Esophagus squamous epithelium (tissue), 5 donors: Measurements from ENCODE around the gene TTLL3. TPM values are rescaled to one million over a fixed set of nuclear protein-coding genes. Genes with fewer than 3 reads are reported as not detected.
A peak's percentile ranks its signal among the peaks of the same experiment; 100 is the strongest.

Source experiments
- DNase-seq: peaks from one replicate; lab custom pipeline; 2025; lab: John Stamatoyannopoulos, UW
- H3K27ac ChIP-seq, 4 donors: fragments of 200-600 bp; sonication (generic); one replicate each; pipeline ENCODE4 v1.5.1; 2016 to 2019; ENCODE audit warnings: mild to moderate bottlenecking in 1 of 4
- H3K27me3 ChIP-seq, 4 donors: fragments of 200-600 bp; sonication (generic); 1 replicate in 3 of 4; 2 replicates in 1 of 4; pipeline versions ENCODE4 v1.5.1 to v1.6.0; 2017 to 2021; ENCODE audit warnings: antibody characterized with exemption in 1 of 4
- H3K36me3 ChIP-seq, 3 donors: fragments of 200-600 bp; sonication (generic); one replicate each; pipeline ENCODE4 v1.5.1; 2016 to 2019
- H3K4me1 ChIP-seq, 3 donors: fragments of 200-600 bp; sonication (generic); one replicate each; pipeline ENCODE4 v1.5.1; 2017 to 2019
- H3K4me3 ChIP-seq, 4 donors: fragments of 200-600 bp; sonication (generic); 1 replicate in 3 of 4; 2 replicates in 1 of 4; pipeline ENCODE4 v1.5.1; 2016 to 2019; ENCODE audit warnings: mild to moderate bottlenecking in 2 of 4, moderate library complexity in 1 of 4
- H3K9me3 ChIP-seq, 3 donors: fragments of 200-600 bp; sonication (generic); one replicate each; pipeline ENCODE4 v1.5.1; 2016 to 2019
- CTCF ChIP-seq, 6 experiments: fragments of 450-650 bp in 4 of 6; fragments of 200-600 bp in 2 of 6; sonication (generic) in 2 of 6; IDR thresholded peaks; one replicate each; pipeline ENCODE4 v1.5.1; 2016 to 2019; ENCODE audit warnings: antibody characterized with exemption in 6 of 6, mild to moderate bottlenecking in 4 of 6, moderate library complexity in 4 of 6
- POLR2A ChIP-seq, 4 donors: fragments of 450-650 bp; IDR thresholded peaks; one replicate each; pipeline ENCODE4 v1.6.1; 2017; ENCODE audit warnings: antibody characterized with exemption in 4 of 4, mild to moderate bottlenecking in 4 of 4, moderate library complexity in 3 of 4
- WGBS, 2 donors: methylation state at CpG; one replicate each; pipeline ENCODE4 v1.1.5; 2018; 5-methylcytosine and 5-hydroxymethylcytosine counted together
- intact Hi-C: fragments of 100-400 bp; cut with DNase I; formaldehyde crosslinking; loops from one replicate; pipeline ENCODE4 v1.15.0; 2022
- total RNA-seq, 4 donors: library from RNA; depleted of rRNA; stranded (reverse); fragments of >200 nt; gene quantifications; one replicate each; pipeline ENCODE4 v1.1.0, GENCODE V29; 2016
- donor health status: DM: yes; HTN: yes; CAD: no.

Gene TTLL3
- total RNA-seq, 4 donors from 2014 or later, result 7.6 to 29.2 (median 10.2) TPM

- no peak for TF ChIP-seq POLR2A (IDR thresholded peaks at IDR 0.05)
- TF ChIP-seq CTCF (IDR thresholded peaks at IDR 0.05), result no peak
- Histone ChIP-seq H3K4me1 (peaks cover 19 to 48% (median 30%) of the 10 kb centered on the region in 3 donors), H3K4me3 (no peak overlapping the region), H3K36me3 (peaks cover 0 to 34% (median 4%) of the 10 kb centered on the region in 3 donors), H3K27ac (no peak overlapping the region), H3K9me3 (no peaks in the 10 kb centered on the region), H3K27me3 (no peaks in the 10 kb centered on the region)
- no peak for DNase-seq
- intact Hi-C loops, result no loop called here
- WGBS, 2 donors, result 92 to 100% methylated on average over 2 to 3 of the region's 4 CpGs
These were observed 44.2 kb upstream of the TTLL3 start for GRCh38 chr3:9765865-9766264.

DNA sequence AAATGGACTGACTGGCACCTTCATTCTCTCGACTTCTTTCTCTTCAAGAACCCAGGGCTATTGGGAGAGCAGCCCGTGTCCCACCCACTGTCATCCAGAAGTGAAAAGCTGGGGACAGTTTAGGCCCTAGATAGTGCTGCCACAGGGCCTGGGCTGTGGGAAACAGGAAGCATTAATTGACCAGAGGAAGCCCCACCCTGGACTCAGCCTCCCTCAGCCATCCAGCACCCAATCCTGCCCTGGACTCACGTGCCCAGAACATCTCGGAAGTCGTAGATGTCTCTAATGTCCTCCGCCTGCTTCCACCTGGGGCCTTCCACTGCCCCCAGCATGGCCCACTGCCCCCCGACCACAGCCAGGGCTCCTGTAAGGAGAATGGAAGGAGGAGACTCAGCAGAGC lies 42.6 kb upstream of the TTLL3 start:
- H3K36me3 ChIP-seq, result peaks cover 0 to 20% (median 4%) of the 10 kb centered on the region in 3 donors
- no peak for DNase-seq
- 61 to 77% methylated on average over 4 of the region's 7 CpGs for WGBS, 2 donors
- peak overlapping the region in 3 of 4 donors; percentile 22 to 72 (median 39) for H3K27ac ChIP-seq
- H3K27me3 ChIP-seq, result no peaks in the 10 kb centered on the region
- TF ChIP-seq CTCF (IDR thresholded peaks at IDR 0.05), result no peak
- no peak for TF ChIP-seq POLR2A (IDR thresholded peaks at IDR 0.05)
- intact Hi-C loops, result no loop called here
- no peaks in the 10 kb centered on the region for H3K9me3 ChIP-seq
- no peak overlapping the region for H3K4me3 ChIP-seq
- H3K4me1 ChIP-seq, result peaks cover 19 to 45% (median 32%) of the 10 kb centered on the region in 3 donors

- Histone ChIP-seq H3K36me3 (peaks cover 0 to 12% (median 4%) of the 10 kb centered on the region in 3 donors), H3K4me1 (peaks cover 19 to 45% (median 32%) of the 10 kb centered on the region in 3 donors), H3K27ac (peak overlapping the region; percentile 22 to 90 (median 89)), H3K9me3 (no peaks in the 10 kb centered on the region), H3K4me3 (peak overlapping the region in 1 of 4 donors; percentile 78), H3K27me3 (no peaks in the 10 kb centered on the region)
- DNase-seq, result no peak
- intact Hi-C loops, result no loop called here
- no peak for TF ChIP-seq CTCF (IDR thresholded peaks at IDR 0.05)
- TF ChIP-seq POLR2A (IDR thresholded peaks at IDR 0.05), result no peak
- WGBS, 2 donors, result 61 to 71% methylated on average over 4 to 5 of the region's 6 CpGs
These were observed 41.8 kb upstream of the TTLL3 start for GRCh38 chr3:9768141-9768775.

DNA sequence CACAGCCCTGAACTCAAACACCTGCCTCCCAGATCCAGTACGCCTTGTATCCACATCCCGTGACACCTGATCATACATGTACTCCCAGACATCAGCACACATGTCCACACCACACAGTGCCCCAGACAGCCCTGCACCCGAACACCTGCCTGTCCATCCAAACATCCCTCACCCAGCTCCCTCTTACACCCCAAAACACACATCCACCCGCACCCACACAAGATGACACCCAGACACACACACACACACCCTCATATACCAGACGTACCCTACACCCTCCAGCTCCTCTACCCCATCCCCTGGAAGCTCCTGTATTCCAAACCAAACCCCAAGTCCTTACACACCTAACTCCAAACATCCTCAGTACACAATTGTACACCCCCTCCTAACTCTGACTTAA lies 41.0 kb upstream of the TTLL3 start:
- intact Hi-C loops, result no loop called here
- H3K4me1 ChIP-seq, result peaks cover 19 to 45% (median 32%) of the 10 kb centered on the region in 3 donors
- DNase-seq, result no peak
- TF ChIP-seq POLR2A (IDR thresholded peaks at IDR 0.05) (no peak), CTCF (IDR thresholded peaks at IDR 0.05) (no peak)
- H3K27me3 ChIP-seq, result no peaks in the 10 kb centered on the region
- WGBS, 2 donors, result 58 to 65% methylated on average over 5 of the region's 5 CpGs
- peaks cover 0 to 12% (median 4%) of the 10 kb centered on the region in 3 donors for H3K36me3 ChIP-seq
- peak overlapping the region; percentile 72 to 90 (median 89) for H3K27ac ChIP-seq
- H3K9me3 ChIP-seq, result no peaks in the 10 kb centered on the region
- H3K4me3 ChIP-seq, result peak overlapping the region; percentile 41 to 78 (median 64)

GRCh38 chr3:9769426-9770275 lies 40.4 kb upstream of the TTLL3 start, which contains the start of gene CAMK1:
TSS of gene CAMK1 (minus strand) at chr3:9769947. CDS start at chr3:9767749, 2,198 bp downstream.
- Histone ChIP-seq H3K36me3 (peaks cover 0 to 12% (median 4%) of the 10 kb centered on the region in 3 donors), H3K4me1 (peaks cover 19 to 45% (median 32%) of the 10 kb centered on the region in 3 donors), H3K9me3 (no peaks in the 10 kb centered on the region), H3K4me3 (peak within 1 kb of the TSS; percentile 41 to 78 (median 64)), H3K27me3 (no peaks in the 10 kb centered on the region), H3K27ac (peak within 1 kb of the TSS; percentile 72 to 90 (median 89))
- TF ChIP-seq POLR2A (IDR thresholded peaks at IDR 0.05) (peak in 2 of 4 donors; percentile 69 to 74), CTCF (IDR thresholded peaks at IDR 0.05) (no peak)
- WGBS, 2 donors, result 4 to 29% methylated on average over 9 to 10 of the region's 49 CpGs
- DNase-seq, result no peak
- intact Hi-C loops, result no loop called here
